ENCODE measurements around the gene XRN2.

Gene XRN2

DNA sequence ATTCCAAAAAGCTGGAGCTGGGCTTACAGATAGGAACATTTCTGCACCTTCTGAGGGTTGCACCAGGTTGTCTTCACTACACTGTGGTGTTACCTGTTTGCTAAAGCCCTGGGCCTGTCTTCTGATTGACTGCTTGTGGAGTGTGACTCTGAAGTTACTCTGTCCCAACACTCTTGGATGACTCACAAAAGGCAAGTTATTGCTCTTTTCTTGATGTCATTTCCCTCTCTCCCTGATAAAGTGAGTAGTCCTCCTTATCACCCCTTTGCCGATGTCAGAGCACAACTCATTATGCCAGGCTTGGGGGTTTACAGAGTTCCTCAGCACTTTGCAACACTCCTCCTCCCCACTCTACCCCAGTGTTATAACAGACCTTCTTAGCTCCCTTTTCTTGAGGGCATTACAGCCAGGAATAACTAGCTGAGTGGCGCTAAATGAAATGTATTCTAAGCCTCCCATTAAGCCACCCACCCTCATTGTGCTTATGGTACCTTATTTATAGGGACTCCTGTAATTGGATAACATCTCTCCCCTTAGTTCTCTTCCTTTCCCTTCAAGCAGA, 130.3 kb downstream of the XRN2 start:
- no peaks in the 10 kb centered on the region for H3K9me3 Mint-ChIP-seq
- H3K36me3 Mint-ChIP-seq (ENCODE audit: low read depth) = no peaks in the 10 kb centered on the region
- peaks cover 42% of the 10 kb centered on the region for H3K27me3 Mint-ChIP-seq
- H3K4me1 Mint-ChIP-seq (ENCODE audit: low read depth) = no peaks in the 10 kb centered on the region
- no peak overlapping the region for H3K27ac Mint-ChIP-seq
- H3K4me3 Mint-ChIP-seq = no peak overlapping the region

DNA sequence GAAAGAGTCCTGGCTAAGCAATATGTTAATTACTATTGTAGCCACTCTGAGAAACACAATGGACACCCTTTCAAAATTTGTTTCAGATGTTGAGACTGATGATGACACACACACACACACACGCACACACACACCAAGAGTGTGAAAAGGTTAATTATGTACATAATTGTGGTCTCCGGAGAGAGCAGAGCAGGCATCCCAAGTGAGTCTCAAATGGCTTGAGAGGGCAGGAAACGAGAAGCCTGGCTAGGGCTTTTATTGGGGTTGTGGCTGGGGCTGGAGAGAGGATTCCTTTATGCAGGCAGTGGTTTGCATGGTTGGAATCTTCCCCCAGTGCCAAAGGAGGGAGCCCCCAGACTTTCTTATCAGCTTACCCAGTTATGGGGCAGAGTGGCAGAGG, 132.4 kb downstream of the XRN2 start:
- no peak overlapping the region for H3K4me3 Mint-ChIP-seq
- H3K27me3 Mint-ChIP-seq = peaks cover 40% of the 10 kb centered on the region
- no peak overlapping the region for H3K27ac Mint-ChIP-seq

GRCh38 chr20:21436205-21436604, 133.1 kb downstream of the XRN2 start:
- H3K36me3 Mint-ChIP-seq (ENCODE audit: low read depth) = no peaks in the 10 kb centered on the region
- no peaks in the 10 kb centered on the region for H3K4me1 Mint-ChIP-seq (ENCODE audit: low read depth)
- no peaks in the 10 kb centered on the region for H3K9me3 Mint-ChIP-seq
- peaks cover 43% of the 10 kb centered on the region for H3K27me3 Mint-ChIP-seq
- no peak overlapping the region for H3K4me3 Mint-ChIP-seq
- H3K27ac Mint-ChIP-seq = no peak overlapping the region

More for the DNA sequence above, 132.4 kb downstream of the XRN2 start:
- Mint-ChIP-seq H3K4me1 (ENCODE audit: low read depth) (no peaks in the 10 kb centered on the region), H3K9me3 (no peaks in the 10 kb centered on the region), H3K36me3 (ENCODE audit: low read depth) (no peaks in the 10 kb centered on the region)

DNA sequence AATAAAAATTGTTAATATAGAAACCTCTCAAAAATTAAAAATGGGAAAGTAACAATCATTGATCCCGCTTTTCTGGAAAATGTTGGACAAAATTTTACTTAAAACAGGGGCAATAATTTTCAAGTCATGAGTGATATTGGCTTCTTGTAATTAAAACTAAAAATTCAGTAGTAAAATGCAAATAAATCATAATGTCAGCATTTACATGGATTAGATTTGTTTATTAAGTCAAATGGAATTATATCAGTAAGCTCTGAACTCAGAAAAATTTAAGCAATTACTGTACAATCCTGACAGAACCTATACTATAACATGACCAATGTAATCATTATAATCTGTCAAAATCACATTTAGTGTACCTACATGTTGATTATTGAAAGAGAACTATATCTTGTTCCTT, 134.1 kb downstream of the XRN2 start:
- Mint-ChIP-seq H3K27me3 (peaks cover 45% of the 10 kb centered on the region), H3K36me3 (ENCODE audit: low read depth) (no peaks in the 10 kb centered on the region), H3K27ac (no peak overlapping the region), H3K9me3 (no peaks in the 10 kb centered on the region), H3K4me1 (ENCODE audit: low read depth) (no peaks in the 10 kb centered on the region), H3K4me3 (no peak overlapping the region)

GRCh38 chr20:21437816-21438215, 134.7 kb downstream of the XRN2 start:
- Mint-ChIP-seq H3K4me1 (ENCODE audit: low read depth) (peaks cover 4% of the 10 kb centered on the region), H3K27me3 (peaks cover 48% of the 10 kb centered on the region), H3K36me3 (ENCODE audit: low read depth) (no peaks in the 10 kb centered on the region), H3K27ac (no peak overlapping the region), H3K4me3 (no peak overlapping the region), H3K9me3 (no peaks in the 10 kb centered on the region)
